ENCODE measurements around the gene TTC34. TPM values are rescaled to one million over a fixed set of nuclear protein-coding genes. Genes with fewer than 3 reads are reported as not detected.
A peak's percentile ranks its signal among the peaks of the same experiment; 100 is the strongest.

The TTC34 gene
- total RNA-seq, 1 experiment from 2014 or later = 0.03 TPM

GRCh38 chr1:2789164-2789985, 12.1 kb downstream of the TTC34 start:
- no peak for DNase-seq (ENCODE audit: low read depth in 1 of 2, low spot score in 2 of 2)
- Histone ChIP-seq H3K27me3 (replicated peaks) (no peaks in the 10 kb centered on the region), H3K9me3 (replicated peaks) (peaks cover 41% of the 10 kb centered on the region), H3K4me3 (no peak overlapping the region), H3K4me1 (replicated peaks) (no peaks in the 10 kb centered on the region), H3K36me3 (no peaks in the 10 kb centered on the region), H3K27ac (no peak overlapping the region)

GRCh38 chr1:2788506-2789163, 12.9 kb downstream of the TTC34 start:
- H3K27ac ChIP-seq = no peak overlapping the region
- no peak overlapping the region for H3K4me3 ChIP-seq
- no peaks in the 10 kb centered on the region for H3K36me3 ChIP-seq
- H3K9me3 ChIP-seq (replicated peaks) = peaks cover 41% of the 10 kb centered on the region
- DNase-seq (ENCODE audit: low read depth in 1 of 2, low spot score in 2 of 2) = no peak
- H3K4me1 ChIP-seq (replicated peaks) = no peaks in the 10 kb centered on the region
- H3K27me3 ChIP-seq (replicated peaks) = no peaks in the 10 kb centered on the region

GRCh38 chr1:2787163-2787911, 14.2 kb downstream of the TTC34 start:
- DNase-seq (ENCODE audit: low read depth in 1 of 2, low spot score in 2 of 2) = no peak
- H3K4me3 ChIP-seq = no peak overlapping the region
- peaks cover 44% of the 10 kb centered on the region for H3K9me3 ChIP-seq (replicated peaks)
- no peaks in the 10 kb centered on the region for H3K36me3 ChIP-seq
- H3K4me1 ChIP-seq (replicated peaks) = no peaks in the 10 kb centered on the region
- H3K27ac ChIP-seq = no peak overlapping the region
- no peaks in the 10 kb centered on the region for H3K27me3 ChIP-seq (replicated peaks)

GRCh38 chr1:2786329-2787162, 14.9 kb downstream of the TTC34 start:
- Histone ChIP-seq H3K36me3 (no peaks in the 10 kb centered on the region), H3K27me3 (replicated peaks) (no peaks in the 10 kb centered on the region), H3K4me3 (no peak overlapping the region), H3K4me1 (replicated peaks) (no peaks in the 10 kb centered on the region), H3K9me3 (replicated peaks) (peaks cover 41% of the 10 kb centered on the region), H3K27ac (no peak overlapping the region)
- DNase-seq (ENCODE audit: low read depth in 1 of 2, low spot score in 2 of 2) = no peak

GRCh38 chr1:2785631-2786328, 15.7 kb downstream of the TTC34 start:
- Histone ChIP-seq H3K4me1 (replicated peaks) (no peaks in the 10 kb centered on the region), H3K9me3 (replicated peaks) (peaks cover 41% of the 10 kb centered on the region), H3K27ac (no peak overlapping the region), H3K4me3 (no peak overlapping the region), H3K27me3 (replicated peaks) (no peaks in the 10 kb centered on the region), H3K36me3 (no peaks in the 10 kb centered on the region)
- no peak for DNase-seq (ENCODE audit: low read depth in 1 of 2, low spot score in 2 of 2)

- H3K27me3 ChIP-seq (replicated peaks) = no peaks in the 10 kb centered on the region
- peaks cover 41% of the 10 kb centered on the region for H3K9me3 ChIP-seq (replicated peaks)
These were observed 16.5 kb downstream of the TTC34 start for GRCh38 chr1:2784854-2785630.

GRCh38 chr1:2783435-2784397, 17.8 kb downstream of the TTC34 start:
- no peaks in the 10 kb centered on the region for H3K27me3 ChIP-seq (replicated peaks)
- no peak overlapping the region for H3K27ac ChIP-seq
- H3K9me3 ChIP-seq (replicated peaks) = peaks cover 33% of the 10 kb centered on the region
- H3K36me3 ChIP-seq = no peaks in the 10 kb centered on the region
- no peaks in the 10 kb centered on the region for H3K4me1 ChIP-seq (replicated peaks)
- DNase-seq (ENCODE audit: low read depth in 1 of 2, low spot score in 2 of 2) = peak in 1 of 2 experiments; percentile 38
- H3K4me3 ChIP-seq = no peak overlapping the region

More at GRCh38 chr1:2784854-2785630, 16.5 kb downstream of the TTC34 start:
- no peaks in the 10 kb centered on the region for H3K36me3 ChIP-seq
- H3K4me1 ChIP-seq (replicated peaks) = no peaks in the 10 kb centered on the region
- DNase-seq (ENCODE audit: low read depth in 1 of 2, low spot score in 2 of 2) = peak in 1 of 2 experiments; percentile 20
- H3K27ac ChIP-seq = no peak overlapping the region
- no peak overlapping the region for H3K4me3 ChIP-seq

- Histone ChIP-seq H3K36me3 (no peaks in the 10 kb centered on the region), H3K4me1 (replicated peaks) (no peaks in the 10 kb centered on the region), H3K27ac (no peak overlapping the region), H3K9me3 (replicated peaks) (peaks cover 28% of the 10 kb centered on the region), H3K27me3 (replicated peaks) (no peaks in the 10 kb centered on the region), H3K4me3 (no peak overlapping the region)
- peak in 1 of 2 experiments; percentile 30 for DNase-seq (ENCODE audit: low read depth in 1 of 2, low spot score in 2 of 2)
These were observed 18.4 kb downstream of the TTC34 start for GRCh38 chr1:2783069-2783434.

- H3K9me3 ChIP-seq (replicated peaks) = peaks cover 16% of the 10 kb centered on the region
- H3K27ac ChIP-seq = no peak overlapping the region
- no peaks in the 10 kb centered on the region for H3K4me1 ChIP-seq (replicated peaks)
- no peak overlapping the region for H3K4me3 ChIP-seq
- no peak for DNase-seq (ENCODE audit: low read depth in 1 of 2, low spot score in 2 of 2)
- no peaks in the 10 kb centered on the region for H3K36me3 ChIP-seq
- no peaks in the 10 kb centered on the region for H3K27me3 ChIP-seq (replicated peaks)
These were observed 19.9 kb downstream of the TTC34 start for GRCh38 chr1:2781627-2782026.

GRCh38 chr1:2778220-2778592, 23.3 kb downstream of the TTC34 start:
- Histone ChIP-seq H3K4me3 (no peak overlapping the region), H3K36me3 (no peaks in the 10 kb centered on the region), H3K27me3 (replicated peaks) (no peaks in the 10 kb centered on the region), H3K9me3 (replicated peaks) (peaks cover 6% of the 10 kb centered on the region; the same call in 1 of the 2 replicates), H3K4me1 (replicated peaks) (no peaks in the 10 kb centered on the region), H3K27ac (no peak overlapping the region)
- DNase-seq (ENCODE audit: low read depth in 1 of 2, low spot score in 2 of 2) = no peak

GRCh38 chr1:2777424-2778219, 23.9 kb downstream of the TTC34 start:
- peaks cover 6% of the 10 kb centered on the region; the same call in 1 of the 2 replicates for H3K9me3 ChIP-seq (replicated peaks)
- H3K4me3 ChIP-seq = no peak overlapping the region
- H3K36me3 ChIP-seq = no peaks in the 10 kb centered on the region
- no peaks in the 10 kb centered on the region for H3K27me3 ChIP-seq (replicated peaks)
- H3K27ac ChIP-seq = no peak overlapping the region
- no peaks in the 10 kb centered on the region for H3K4me1 ChIP-seq (replicated peaks)
- DNase-seq (ENCODE audit: low read depth in 1 of 2, low spot score in 2 of 2) = no peak

Measured in SJSA1 (cell line).